SH-SY5Y (cell line): ENCODE measurements around the gene PTTG1IP.

Experiments
- GATA2 ChIP-seq: IDR thresholded peaks from 2 replicates; pipeline ENCODE4 v1.6.1; 2011; ENCODE audit warnings: mild to moderate bottlenecking, low read depth, low read length
- GATA3 ChIP-seq: IDR thresholded peaks from 2 replicates; pipeline ENCODE4 v1.6.1; 2011; ENCODE audit warnings: low read depth, mild to moderate bottlenecking, low read length, moderate library complexity

Gene PTTG1IP, protein sequence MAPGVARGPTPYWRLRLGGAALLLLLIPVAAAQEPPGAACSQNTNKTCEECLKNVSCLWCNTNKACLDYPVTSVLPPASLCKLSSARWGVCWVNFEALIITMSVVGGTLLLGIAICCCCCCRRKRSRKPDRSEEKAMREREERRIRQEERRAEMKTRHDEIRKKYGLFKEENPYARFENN

DNA sequence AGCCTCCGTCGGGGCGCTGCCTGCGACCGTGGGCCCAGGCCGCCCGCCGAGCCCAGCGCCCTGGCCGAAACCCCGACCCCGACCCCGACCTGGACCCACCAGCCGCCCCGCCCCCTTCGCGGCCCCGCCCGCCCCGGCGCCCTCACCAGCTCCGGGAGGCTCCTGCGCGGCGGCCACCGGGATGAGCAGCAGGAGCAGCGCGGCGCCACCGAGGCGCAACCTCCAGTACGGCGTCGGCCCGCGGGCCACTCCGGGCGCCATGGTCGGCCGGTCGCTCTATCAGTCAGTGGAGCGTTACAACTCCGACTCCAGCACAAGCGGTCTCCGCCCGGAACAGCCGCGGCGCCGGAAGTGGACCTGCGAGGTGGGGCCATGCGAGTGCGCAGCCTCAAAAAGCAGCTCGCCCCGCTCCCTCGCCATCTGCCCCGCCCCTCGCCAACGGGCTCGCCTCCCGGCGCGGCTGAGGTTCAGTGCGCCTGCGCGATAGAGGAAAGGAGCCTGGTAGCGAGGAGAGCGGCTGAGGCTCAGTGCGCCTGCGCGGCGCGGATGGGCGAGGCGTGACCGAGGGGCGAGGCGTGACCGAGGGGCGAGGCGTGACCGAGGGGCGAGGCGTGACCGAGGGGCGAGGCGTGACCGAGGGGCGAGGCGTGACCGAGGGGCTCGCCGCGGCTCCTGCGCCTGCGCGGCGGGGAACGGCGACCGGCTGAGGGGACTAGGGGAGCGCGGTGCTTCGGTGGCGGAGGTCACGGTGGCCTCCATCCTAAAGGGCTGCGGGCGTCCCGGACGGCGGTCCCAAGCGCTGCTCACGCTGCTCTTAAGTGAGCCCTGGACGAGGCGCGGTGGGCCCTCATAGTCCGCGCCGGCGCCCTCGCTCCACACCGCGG, at the start of gene PTTG1IP:
Gene PTTG1IP (minus strand): TSS at position 335 of the 884 bp plus-strand sequence. CDS start 74 bp downstream, at position 261.
- TF ChIP-seq GATA3, result no peak
- TF ChIP-seq GATA2, result no peak

DNA sequence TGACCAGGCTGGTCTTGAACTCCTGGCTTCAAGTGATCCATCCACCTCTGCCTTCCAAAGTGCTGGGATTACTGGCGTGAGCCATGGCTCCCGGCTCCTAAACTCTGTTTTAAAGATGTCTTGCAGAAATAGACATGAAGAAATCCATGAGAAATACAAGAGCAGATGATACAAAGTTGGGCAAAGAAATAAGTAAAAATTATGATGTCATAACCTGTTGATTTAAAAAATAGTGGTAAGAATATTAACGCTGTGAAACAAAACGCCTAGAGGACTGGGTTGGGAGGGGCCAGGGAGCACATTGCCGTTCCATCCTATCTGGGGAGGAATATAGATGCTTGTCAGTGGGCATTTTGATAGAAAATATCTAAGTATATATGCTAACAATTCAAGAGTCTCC, 48.4 kb upstream of the PTTG1IP start:
- TF ChIP-seq GATA2 (no peak), GATA3 (no peak)

DNA sequence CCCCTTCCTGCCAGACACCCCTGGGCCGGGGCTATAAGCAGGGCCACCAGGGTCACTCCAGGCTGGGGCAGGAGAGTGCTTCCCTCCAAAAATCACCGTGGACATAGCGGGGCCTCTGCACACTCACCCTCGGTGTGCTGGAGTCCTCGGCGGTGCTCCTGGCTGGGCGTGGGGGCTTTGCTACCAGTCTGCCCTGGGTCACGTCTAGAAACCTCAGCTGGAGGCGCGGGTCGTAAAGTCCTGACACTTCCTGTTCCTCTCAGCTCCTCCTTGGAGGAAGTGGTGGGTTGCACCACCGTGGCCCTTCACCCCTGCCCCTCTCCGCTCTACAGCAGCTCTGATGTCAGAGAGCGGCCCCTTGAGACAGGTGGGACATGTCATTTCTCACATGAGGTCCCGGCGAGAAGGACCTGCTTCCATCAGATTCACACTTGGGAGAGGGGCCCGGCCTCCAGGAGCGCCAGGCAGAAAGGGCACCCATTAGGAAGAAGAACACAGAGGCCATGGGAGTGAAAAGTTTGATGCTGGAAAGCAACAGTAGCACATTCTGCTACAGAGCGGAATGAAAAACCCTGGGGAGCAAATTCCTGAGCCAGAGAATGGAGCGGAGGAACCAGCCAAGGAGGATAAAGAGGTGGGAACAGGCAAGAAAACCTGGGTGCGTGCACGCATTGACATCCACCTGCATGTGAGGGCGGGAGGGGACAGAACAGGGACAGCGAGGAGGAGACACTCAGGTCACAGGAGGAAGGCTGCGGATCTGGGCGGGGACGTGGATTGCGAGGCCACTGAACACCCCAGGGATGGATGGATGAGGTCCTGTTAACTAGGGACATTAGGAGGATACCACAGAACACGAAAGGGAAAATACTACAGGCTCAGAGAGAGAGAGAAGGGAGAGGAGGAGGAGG, 47.5 kb upstream of the PTTG1IP start, which contains the start of gene ITGB2:
Gene ITGB2 (minus strand): TSS at position 206 of the 911 bp plus-strand sequence. CDS start 10,117 bp downstream, outside the sequence.
- TF ChIP-seq GATA3, result no peak
- TF ChIP-seq GATA2, result no peak

DNA sequence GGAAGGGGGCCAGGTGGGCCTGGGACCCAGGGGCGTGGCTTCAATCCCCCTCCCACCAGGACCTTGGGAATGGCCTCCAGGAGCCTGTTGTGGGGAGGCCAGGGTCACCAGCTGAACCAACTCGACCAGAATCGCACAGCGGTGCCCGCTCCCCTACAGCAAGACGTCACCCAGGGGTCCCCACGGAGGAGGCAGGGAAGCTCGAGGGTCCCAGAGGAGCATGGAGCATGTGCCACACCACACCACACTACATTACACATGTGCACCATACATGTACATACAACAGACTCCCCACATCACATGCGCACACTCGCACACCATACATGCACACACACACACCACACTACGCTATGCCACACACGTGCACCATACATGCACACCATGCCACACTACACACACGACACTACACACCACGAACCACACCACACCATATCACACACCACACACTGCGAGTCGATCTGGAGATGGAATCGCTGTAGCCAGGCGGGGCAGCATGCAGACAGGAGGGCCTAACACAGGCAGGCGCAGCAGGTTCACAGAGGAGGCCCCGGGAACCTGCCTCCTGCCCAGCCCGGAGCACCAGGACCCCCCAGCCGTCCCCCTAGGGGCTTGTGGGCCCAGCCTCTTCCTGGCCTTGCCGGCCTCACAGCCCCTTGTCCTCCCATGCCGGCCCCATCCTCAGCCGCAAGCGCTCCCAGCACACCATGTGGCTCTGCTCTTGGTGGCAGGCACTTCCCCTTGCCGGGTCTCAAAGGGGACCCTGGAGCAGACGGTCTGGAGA, 46.6 kb upstream of the PTTG1IP start:
- no peak for TF ChIP-seq GATA2
- no peak for TF ChIP-seq GATA3

DNA sequence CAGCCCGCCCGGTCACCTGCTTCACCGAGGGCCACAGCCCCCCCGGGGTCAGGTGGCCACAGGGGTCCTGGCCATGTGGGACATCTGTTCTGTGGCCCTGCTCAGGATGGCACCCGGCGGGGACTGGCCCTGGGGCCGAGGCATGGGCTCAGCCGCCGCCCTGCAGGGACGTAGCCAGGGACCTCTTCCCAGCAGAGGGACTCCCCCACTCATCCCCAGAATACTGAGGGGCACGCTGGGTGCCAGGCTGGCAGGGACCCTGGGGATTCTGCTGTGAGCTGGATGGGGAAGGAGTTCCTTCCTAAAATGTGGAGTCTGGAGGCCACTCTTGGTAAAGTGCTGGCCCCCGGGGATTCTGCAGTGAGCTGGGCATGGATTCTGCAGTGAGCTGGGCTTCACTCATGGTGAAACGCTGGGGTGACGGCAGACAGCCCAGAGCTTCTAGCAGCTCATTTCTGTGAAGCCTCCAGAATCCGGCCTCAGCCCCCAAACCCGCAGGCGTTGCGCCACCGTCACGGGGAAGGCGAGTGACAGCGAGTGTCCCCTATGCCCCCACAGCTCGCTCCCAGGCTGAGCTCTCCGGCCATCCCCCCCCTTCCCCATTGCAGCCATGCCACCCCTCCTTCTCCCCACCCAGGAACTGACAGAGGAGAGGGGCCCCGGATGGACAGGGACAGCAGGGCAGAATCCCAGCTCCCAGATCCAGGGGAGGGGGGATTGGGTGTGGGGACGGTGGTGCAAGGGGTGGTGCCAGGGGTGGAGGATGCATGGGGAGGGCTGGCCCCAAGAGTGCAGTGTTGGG, 45.8 kb upstream of the PTTG1IP start:
- TF ChIP-seq GATA3 (no peak), GATA2 (no peak)

DNA sequence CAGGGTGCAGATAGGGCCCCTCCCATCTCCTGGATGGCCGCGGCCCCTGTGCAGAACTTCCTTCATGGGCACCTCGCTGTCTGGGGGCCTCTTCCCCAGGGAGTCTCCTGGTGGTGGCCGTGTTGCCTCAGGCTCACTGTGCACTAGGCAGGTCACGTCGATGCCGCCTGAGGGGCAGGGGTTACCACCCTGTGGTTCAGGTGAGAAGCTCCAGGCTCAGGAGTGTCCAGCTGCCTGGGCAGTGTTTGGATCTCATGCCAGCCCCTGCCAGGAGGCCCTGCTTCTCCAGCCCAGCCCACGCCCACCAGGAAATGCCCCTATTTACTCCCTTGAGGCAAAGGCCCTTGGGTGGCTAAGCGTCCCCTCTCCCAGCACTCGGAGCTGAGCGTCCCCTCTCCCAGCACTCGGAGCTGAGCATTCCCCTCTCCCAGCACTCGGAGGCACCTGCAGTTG, 45.1 kb upstream of the PTTG1IP start:
- TF ChIP-seq GATA2 (no peak), GATA3 (no peak)

DNA sequence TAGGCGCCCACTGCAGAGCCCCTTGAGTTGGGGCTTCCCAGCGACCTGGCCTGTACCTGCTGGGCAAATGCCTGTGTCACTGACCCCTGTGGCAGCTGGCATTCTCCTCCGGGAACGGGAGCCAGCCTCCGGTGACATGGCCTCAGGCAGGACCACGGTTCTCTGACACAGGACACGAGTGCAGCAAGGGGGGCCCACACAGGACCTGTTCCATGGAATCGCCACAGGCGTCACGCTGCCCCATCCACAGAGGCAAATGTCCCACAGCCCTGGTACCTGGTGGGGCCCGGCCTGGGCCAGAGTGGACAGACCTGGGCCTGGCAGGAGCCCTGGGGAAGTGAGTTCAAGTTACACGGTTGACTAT, 44.6 kb upstream of the PTTG1IP start:
- TF ChIP-seq GATA2 (no peak), GATA3 (no peak)

DNA sequence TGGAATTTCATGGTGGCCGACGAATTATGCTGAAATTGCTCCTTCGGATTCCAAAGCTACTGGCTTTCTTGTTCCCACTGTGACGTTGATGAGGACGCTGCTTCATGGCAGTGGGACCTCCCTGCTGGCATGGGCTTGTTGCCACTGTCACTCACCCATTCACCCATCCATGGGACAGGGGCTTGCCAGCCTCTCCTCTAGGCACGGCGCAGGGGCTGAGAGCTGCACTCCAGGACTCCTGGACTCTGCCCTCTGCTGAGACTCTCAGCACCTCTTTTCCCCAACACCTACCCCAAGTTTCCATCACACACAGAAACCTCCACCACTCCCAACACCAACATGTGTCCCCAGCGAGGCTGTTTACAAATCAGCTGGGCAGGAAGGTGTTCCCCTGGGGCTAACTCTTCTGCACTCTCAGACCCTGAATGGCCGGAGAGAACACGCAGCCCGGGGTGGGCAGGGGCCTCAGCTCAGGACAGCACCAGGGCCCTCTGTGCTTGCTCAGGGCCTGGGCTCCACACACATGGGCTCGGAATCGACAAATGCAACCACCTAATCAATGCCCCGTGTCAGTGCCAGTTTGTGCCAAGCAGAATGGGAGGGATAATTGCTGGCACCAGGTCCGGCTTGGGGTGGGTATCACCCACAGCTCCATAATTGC, 44.1 kb upstream of the PTTG1IP start:
- TF ChIP-seq GATA2, result no peak
- no peak for TF ChIP-seq GATA3

DNA sequence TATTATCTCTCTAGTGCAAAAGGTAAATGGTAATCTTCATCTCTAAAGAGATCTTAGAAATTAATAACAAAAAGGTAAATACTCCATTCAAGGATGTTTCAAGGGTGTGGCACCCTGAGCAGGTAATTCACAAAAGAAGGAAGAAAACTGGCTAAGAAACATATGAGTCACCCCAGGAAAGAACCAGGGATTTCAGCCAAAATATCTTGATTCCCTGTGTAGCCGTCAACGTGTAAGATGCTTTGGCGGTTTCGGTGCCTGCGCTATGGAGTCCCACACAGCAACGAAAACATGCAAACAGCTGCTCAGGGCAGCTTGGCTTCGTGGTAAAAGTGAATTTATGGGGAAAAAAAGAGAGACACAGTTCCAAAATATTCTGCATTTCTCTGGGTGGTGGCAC, 43.5 kb upstream of the PTTG1IP start:
- TF ChIP-seq GATA3 (no peak), GATA2 (no peak)

DNA sequence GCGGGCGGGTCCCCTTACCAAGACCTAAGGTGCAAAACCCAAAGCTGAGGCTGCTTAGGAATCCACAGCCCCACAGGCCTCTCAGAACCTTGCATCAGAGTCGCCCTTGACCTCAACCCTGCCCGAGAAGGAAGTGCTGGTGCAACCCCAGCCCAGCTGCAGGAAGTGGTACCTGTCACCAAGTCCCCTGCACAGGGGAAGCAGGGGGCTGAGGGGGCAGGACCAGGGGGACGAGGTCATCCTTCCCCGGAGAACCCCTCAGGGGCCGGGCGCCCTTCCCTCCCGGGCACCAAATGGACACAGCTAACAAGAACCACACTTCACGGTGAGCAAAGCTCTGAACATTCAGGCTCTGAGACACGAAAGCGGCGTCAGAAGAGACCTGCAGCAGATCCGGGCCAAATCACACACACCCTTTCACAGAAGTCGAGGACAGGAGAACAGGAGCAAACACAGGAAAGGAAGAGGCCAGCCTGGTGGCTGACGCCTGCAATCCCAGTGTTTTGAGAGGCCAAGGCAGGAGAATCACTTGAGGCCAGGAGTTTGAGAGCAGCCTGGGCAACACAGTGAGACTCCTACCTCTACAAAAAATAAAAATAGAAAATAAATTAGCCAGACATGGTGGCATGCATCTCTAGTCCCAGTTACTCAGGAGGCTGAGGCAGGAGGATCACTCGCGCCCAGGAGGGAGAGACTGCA, 40.8 kb upstream of the PTTG1IP start:
- TF ChIP-seq GATA3 (no peak), GATA2 (no peak)

DNA sequence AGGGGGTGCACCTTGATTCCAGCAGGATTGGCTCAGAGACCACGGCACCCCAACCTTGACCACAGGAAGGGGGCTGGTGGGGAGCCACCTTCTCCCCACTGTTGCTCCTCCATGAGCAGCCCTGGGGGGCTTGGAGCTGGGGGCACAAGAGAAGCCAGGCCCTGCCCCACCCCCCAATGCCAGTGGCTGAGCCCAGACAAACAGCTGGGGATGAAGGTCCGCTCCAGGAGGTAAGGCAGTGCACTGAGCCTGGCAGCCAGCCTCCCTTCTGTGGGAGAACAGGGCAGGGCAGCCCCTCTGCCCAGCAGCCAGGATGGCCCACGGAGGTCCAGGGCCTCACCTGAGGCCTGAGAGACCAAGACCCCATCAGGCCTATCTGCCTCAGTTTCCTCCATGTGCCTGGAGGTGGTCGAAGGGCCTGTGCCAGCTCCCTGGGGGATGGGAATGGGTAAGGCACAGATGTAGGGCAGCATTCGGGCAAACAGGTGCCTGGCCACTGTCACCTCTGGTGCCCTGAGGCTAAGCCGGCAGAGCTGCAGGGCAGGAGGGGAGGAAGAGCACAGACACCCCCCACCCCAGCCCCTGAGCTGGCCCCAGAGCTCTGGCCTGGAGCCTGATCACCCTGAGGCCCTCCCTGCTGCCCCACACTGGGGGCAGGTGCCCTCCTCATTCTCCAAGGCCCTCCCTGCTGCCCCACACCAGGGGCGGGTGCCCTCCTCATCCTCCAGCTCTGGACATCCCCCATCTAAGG, 40.1 kb upstream of the PTTG1IP start:
- TF ChIP-seq GATA2 (no peak), GATA3 (no peak)
